SH-SY5Y (cell line): ENCODE measurements around the gene KRTAP5-4.

Experiments
- GATA2 ChIP-seq: IDR thresholded peaks from 2 replicates; pipeline ENCODE4 v1.6.1; 2011; ENCODE audit warnings: mild to moderate bottlenecking, low read depth, low read length
- GATA3 ChIP-seq: IDR thresholded peaks from 2 replicates; pipeline ENCODE4 v1.6.1; 2011; ENCODE audit warnings: low read depth, mild to moderate bottlenecking, low read length, moderate library complexity

DNA sequence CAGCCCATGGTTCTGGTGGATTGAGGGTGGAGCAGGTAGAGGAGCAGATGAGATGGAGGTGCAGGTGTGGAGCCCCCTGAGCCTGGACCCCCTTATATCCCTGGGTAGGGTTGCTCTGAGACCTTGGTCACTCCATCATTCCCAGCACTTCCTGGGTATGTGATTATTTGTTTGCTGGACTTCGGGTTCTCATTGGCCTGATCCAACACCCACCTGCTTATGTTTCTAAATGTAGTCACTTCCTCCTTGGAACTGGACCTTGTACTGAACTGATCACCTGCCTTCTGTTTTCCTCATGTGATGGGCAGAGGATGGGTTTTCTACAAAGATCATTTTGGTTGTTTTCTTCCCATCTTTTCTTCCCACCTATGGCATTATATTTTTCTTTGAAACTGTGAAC, at the start of gene KRTAP5-4:
- TF ChIP-seq GATA3: no peak
- no peak for TF ChIP-seq GATA2
